T-cell (primary cell): ENCODE data around the gene SLC16A12. TPM values are rescaled to one million over a fixed set of nuclear protein-coding genes. Genes with fewer than 3 reads are reported as not detected.

Experiments
- ATAC-seq, 4 experiments: fragments of 200-7000 bp in 3 of 4; fragments of 150-1000 bp in 1 of 4; cut with Tn5 transposase; replicated peaks in 1 of 4; 1 replicate in 3 of 4; 2 replicates in 1 of 4; pipeline ENCODE4 v1.10.0; 2021; ENCODE audit warnings: moderate library complexity in 3 of 4, mild to moderate bottlenecking in 2 of 4, moderate number of reproducible peaks in 1 of 4
- CTCF ChIA-PET, 2 donors: fragments of 300-600 bp; sonication (Branson Sonifier 250); formaldehyde crosslinking; loops; one replicate each; lab custom pipeline; 2022; ENCODE audit warnings: antibody characterized with exemption in 2 of 2; lab: Charles Lee
- POLR2A ChIA-PET, 2 donors: fragments of 300-600 bp; sonication (Branson Sonifier 250); formaldehyde crosslinking; loops; one replicate each; lab custom pipeline; 2022; ENCODE audit warnings: antibody characterized with exemption in 2 of 2; lab: Charles Lee
- DNase-seq, 35 experiments: peaks; one replicate each; pipeline versions ENCODE4 v3.0.0 to v3.0.0-alpha.2; 2013 to 2023
- H3K27ac ChIP-seq: one replicate; pipeline ENCODE4 v1.5.1; 2013; ENCODE audit warnings: low read length
- H3K27me3 ChIP-seq, 2 experiments: replicated peaks in 1 of 2; 1 replicate in 1 of 2; 2 replicates in 1 of 2; pipeline versions ENCODE4 v1.6.1 to v1.7.0; 2013; ENCODE audit warnings: low read length in 1 of 2, mixed read lengths in 1 of 2; ENCODE audit not compliant: control insufficient read depth in 2 of 2, insufficient read depth in 2 of 2; ENCODE audit errors: extremely low read depth in 1 of 2
- H3K36me3 ChIP-seq, 2 donors: 1 replicate in 1 of 2; 2 replicates in 1 of 2; pipeline versions ENCODE4 v1.6.1 to v1.7.0; 2013; ENCODE audit warnings: low read length in 1 of 2; ENCODE audit not compliant: control insufficient read depth in 2 of 2, insufficient read depth in 1 of 2; ENCODE audit errors: extremely low read depth in 1 of 2
- H3K4me1 ChIP-seq, 2 experiments: 1 replicate in 1 of 2; 2 replicates in 1 of 2; pipeline versions ENCODE4 v1.6.1 to v1.7.0; 2013; ENCODE audit warnings: low read length in 2 of 2, mixed read lengths in 1 of 2; ENCODE audit not compliant: insufficient read depth in 2 of 2, control insufficient read depth in 1 of 2; ENCODE audit errors: extremely low read depth in 1 of 2
- H3K4me3 ChIP-seq, 2 donors: 1 replicate in 1 of 2; 2 replicates in 1 of 2; pipeline versions ENCODE4 v1.5.1 to v1.7.0; 2013; ENCODE audit warnings: mild to moderate bottlenecking in 2 of 2, low read length in 1 of 2, moderate library complexity in 1 of 2; ENCODE audit not compliant: control insufficient read depth in 1 of 2; ENCODE audit errors: extremely low read depth in 1 of 2
- H3K9me3 ChIP-seq: 2 replicates; pipeline ENCODE4 v1.7.0; 2013
- H3K27ac Mint-ChIP-seq, 2 donors: one replicate each; pipeline ENCODE4 v1.8.0; 2020 to 2021; ENCODE audit warnings: mild to moderate bottlenecking in 2 of 2, mixed read lengths in 2 of 2
- H3K27me3 Mint-ChIP-seq, 2 donors: one replicate each; pipeline ENCODE4 v1.8.0; 2021 to 2022; ENCODE audit warnings: mixed read lengths in 2 of 2
- H3K36me3 Mint-ChIP-seq: one replicate; pipeline ENCODE4 v1.8.0; 2021; ENCODE audit warnings: mixed read lengths
- H3K4me1 Mint-ChIP-seq, 3 donors: one replicate each; pipeline ENCODE4 v1.8.0; 2020 to 2022; ENCODE audit warnings: mixed read lengths in 3 of 3, mild to moderate bottlenecking in 1 of 3
- H3K4me3 Mint-ChIP-seq, 3 donors: one replicate each; pipeline ENCODE4 v1.8.0; 2020 to 2022; ENCODE audit warnings: mild to moderate bottlenecking in 3 of 3, mixed read lengths in 3 of 3, moderate library complexity in 3 of 3
- H3K9me3 Mint-ChIP-seq, 3 donors: one replicate each; pipeline ENCODE4 v1.8.0; 2020 to 2022; ENCODE audit warnings: mixed read lengths in 3 of 3
- WGBS: methylation state at CpG from one replicate; pipeline ENCODE4 v1.1.5; 2013; ENCODE audit warnings: missing lambda C conversion rate; ENCODE audit not compliant: insufficient coverage; 5-methylcytosine and 5-hydroxymethylcytosine counted together
- total RNA-seq, 35 experiments: library from RNA in 6 of 35; stranded (reverse) in 6 of 35; fragments of 120-200 nt in 1 of 35; gene quantifications; one replicate each; pipeline versions ENCODE4 v1.2.1 to v1.2.4 and lab custom pipeline; 2013 to 2026

The SLC16A12 gene
- total RNA-seq, 5 donors from 2014 or later (not counting 1 experiment from before 2014, with no cell fraction given): not detected

DNA sequence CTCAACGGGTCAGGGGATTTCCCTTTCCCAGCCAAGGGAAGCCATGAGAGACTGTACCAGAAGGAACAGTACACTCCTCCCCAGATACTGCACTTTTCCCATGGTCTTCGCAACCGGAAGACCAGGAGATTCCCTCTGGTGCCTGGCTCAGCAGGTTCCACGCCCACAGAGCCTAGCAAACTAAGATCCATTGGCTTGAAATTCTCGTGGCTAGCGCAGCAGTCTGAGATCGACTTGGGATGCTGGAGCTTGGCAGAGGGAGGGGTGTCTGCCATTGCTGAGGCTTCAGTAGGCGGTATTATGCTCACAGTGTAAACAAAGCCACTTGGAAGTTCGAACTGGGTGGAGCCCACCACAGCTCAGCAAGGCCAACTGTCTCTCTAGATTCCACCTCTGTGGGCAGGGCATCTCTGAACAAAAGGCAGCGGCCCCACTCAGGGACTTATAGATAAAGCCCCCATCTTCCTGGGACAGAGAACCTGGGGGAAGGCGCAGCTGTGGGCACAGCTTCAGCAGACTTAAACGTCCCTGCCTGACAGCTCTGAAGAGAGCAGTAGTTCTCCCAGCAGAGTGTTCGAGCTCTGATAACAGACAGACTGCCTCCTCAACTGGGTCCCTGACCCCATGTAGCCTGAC is 29.6 kb downstream of the SLC16A12 start:
- DNase-seq (no peak), ATAC-seq (no peak)
- H3K27me3 Mint-ChIP-seq: peaks cover 0 to 12% of the 10 kb centered on the region in 2 donors
- H3K4me1 Mint-ChIP-seq: peaks cover 0 to 6% (median 6%) of the 10 kb centered on the region in 3 donors
- Histone ChIP-seq H3K27ac (no peak overlapping the region), H3K27me3 (peaks cover 0 to 12% of the 10 kb centered on the region in 2 experiments), H3K9me3 (no peaks in the 10 kb centered on the region), H3K4me3 (no peak overlapping the region), H3K4me1 (no peaks in the 10 kb centered on the region), H3K36me3 (no peaks in the 10 kb centered on the region)
- ChIA-PET POLR2A (no interaction called here), CTCF (no interaction called here)
- H3K27ac Mint-ChIP-seq: no peak overlapping the region
- no peaks in the 10 kb centered on the region for H3K36me3 Mint-ChIP-seq
- WGBS: 85% methylated on average over 10 of the region's 13 CpGs
- no peak overlapping the region for H3K4me3 Mint-ChIP-seq
- H3K9me3 Mint-ChIP-seq: no peaks in the 10 kb centered on the region

GRCh38 chr10:89504691-89505090 is 30.7 kb downstream of the SLC16A12 start:
- Histone ChIP-seq H3K9me3 (no peaks in the 10 kb centered on the region), H3K4me3 (no peak overlapping the region), H3K27me3 (peaks cover 0 to 12% of the 10 kb centered on the region in 2 experiments), H3K4me1 (no peaks in the 10 kb centered on the region), H3K27ac (no peak overlapping the region), H3K36me3 (no peaks in the 10 kb centered on the region)
- no peaks in the 10 kb centered on the region for H3K36me3 Mint-ChIP-seq
- WGBS: no CpG with 5 or more reads among the region's 2 CpGs
- ATAC-seq (no peak), DNase-seq (no peak)
- peaks cover 0 to 6% (median 6%) of the 10 kb centered on the region in 3 donors for H3K4me1 Mint-ChIP-seq
- H3K9me3 Mint-ChIP-seq: no peaks in the 10 kb centered on the region
- ChIA-PET CTCF (no interaction called here), POLR2A (no interaction called here)
- no peak overlapping the region for H3K27ac Mint-ChIP-seq
- peaks cover 0 to 12% of the 10 kb centered on the region in 2 donors for H3K27me3 Mint-ChIP-seq
- no peak overlapping the region for H3K4me3 Mint-ChIP-seq

DNA sequence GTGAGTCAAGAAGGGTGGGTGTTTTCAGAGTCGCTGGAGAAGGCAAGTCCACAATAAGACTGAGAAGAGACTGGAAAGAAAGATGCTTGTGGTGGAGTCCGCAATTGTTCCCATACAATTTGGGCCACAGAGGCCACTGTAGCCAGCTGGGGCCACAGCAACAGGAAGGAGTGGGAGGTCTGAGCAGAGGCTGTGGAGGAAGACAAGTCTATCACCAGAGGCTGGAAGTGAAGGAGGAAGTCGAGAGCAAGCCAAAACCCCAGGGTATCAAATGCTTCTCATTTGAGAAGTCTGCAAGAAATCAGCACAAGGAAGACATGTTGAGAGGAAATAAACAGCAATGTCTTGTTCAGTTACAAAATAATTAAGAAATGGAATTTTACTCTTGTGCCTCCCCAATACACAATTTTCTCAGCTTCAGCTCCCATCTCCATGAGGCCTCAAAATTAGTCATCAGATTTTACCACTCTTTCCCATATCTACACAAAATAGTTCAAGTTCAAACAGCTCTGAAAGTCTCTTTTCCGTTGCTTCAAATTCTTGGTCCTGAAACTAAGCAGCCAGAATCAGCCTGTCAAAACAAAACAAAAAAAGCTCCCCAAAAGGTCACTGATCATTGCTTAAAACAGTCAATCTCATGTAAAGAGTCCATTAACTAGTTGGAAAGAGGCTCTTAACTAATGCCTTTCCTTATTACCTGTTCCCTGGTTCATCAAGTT is 31.6 kb downstream of the SLC16A12 start:
- no peaks in the 10 kb centered on the region for H3K9me3 ChIP-seq
- H3K4me3 ChIP-seq: no peak overlapping the region
- H3K4me3 Mint-ChIP-seq: no peak overlapping the region
- H3K27me3 Mint-ChIP-seq: peaks cover 0 to 11% of the 10 kb centered on the region in 2 donors
- H3K36me3 Mint-ChIP-seq: no peaks in the 10 kb centered on the region
- H3K9me3 Mint-ChIP-seq: no peaks in the 10 kb centered on the region
- no peak for ATAC-seq
- ChIA-PET POLR2A (no interaction called here), CTCF (no interaction called here)
- peaks cover 0 to 6% (median 6%) of the 10 kb centered on the region in 3 donors for H3K4me1 Mint-ChIP-seq
- no peaks in the 10 kb centered on the region for H3K4me1 ChIP-seq
- no peak overlapping the region for H3K27ac ChIP-seq
- peaks cover 0 to 12% of the 10 kb centered on the region in 2 experiments for H3K27me3 ChIP-seq
- no peak overlapping the region for H3K27ac Mint-ChIP-seq
- WGBS: 29% methylated on average over 4 of the region's 4 CpGs
- no peaks in the 10 kb centered on the region for H3K36me3 ChIP-seq
- DNase-seq: no peak

DNA sequence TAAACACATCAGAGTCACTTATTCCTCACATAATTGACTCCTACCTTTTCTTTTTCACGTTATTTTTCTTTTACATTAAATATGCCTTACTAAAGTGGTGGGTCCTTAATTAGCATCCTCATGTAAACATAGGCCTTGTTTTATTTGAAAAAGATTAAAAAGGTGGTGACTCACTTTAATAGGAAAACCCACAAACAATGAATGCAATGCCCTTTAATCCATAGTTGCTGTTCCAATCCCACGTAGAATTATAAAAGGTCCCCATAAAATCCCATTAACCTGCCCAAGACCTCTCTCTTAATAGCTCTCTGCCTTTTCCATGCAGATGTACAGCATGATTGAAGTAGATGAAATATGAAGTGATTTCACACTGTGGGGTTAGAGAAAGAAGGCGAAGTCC is 32.2 kb downstream of the SLC16A12 start:
- Histone ChIP-seq H3K9me3 (no peaks in the 10 kb centered on the region), H3K27me3 (peaks cover 0 to 12% of the 10 kb centered on the region in 2 experiments), H3K4me3 (no peak overlapping the region), H3K36me3 (no peaks in the 10 kb centered on the region), H3K4me1 (no peaks in the 10 kb centered on the region), H3K27ac (no peak overlapping the region)
- ChIA-PET CTCF (no interaction called here), POLR2A (no interaction called here)
- H3K4me3 Mint-ChIP-seq: no peak overlapping the region
- no peaks in the 10 kb centered on the region for H3K36me3 Mint-ChIP-seq
- no peak overlapping the region for H3K27ac Mint-ChIP-seq
- no peaks in the 10 kb centered on the region for H3K9me3 Mint-ChIP-seq
- DNase-seq (no peak), ATAC-seq (no peak)
- WGBS: 67% methylated on average over 1 of the region's 3 CpGs
- H3K27me3 Mint-ChIP-seq: peaks cover 0 to 9% of the 10 kb centered on the region in 2 donors
- peaks cover 0 to 6% (median 6%) of the 10 kb centered on the region in 3 donors for H3K4me1 Mint-ChIP-seq

DNA sequence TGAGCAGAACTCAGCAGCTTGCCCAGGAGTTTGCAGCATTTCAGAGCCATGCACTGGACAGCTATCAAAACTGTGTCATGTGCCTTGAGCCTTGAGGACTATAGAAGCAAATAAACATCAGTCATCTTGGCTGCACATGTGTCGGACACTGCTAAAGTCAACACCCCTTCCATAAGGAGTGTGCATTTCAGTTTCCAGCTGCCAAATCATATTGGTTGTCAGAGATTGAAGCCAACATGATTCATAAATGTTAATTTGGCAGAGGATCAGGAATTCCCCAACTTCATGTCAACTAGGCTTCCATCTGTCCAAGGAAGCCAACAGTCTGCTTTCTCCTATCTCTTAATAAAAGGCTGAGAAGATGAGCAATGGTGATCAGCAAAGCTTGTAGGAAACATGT is 32.8 kb downstream of the SLC16A12 start:
- peaks cover 0 to 15% of the 10 kb centered on the region in 2 experiments for H3K27me3 ChIP-seq
- ChIA-PET CTCF (no interaction called here), POLR2A (no interaction called here)
- ATAC-seq: no peak
- Mint-ChIP-seq H3K27me3 (peaks cover 0 to 9% of the 10 kb centered on the region in 2 donors), H3K27ac (no peak overlapping the region), H3K9me3 (no peaks in the 10 kb centered on the region), H3K4me1 (peaks cover 0 to 6% (median 6%) of the 10 kb centered on the region in 3 donors), H3K36me3 (no peaks in the 10 kb centered on the region), H3K4me3 (no peak overlapping the region)
- H3K36me3 ChIP-seq: no peaks in the 10 kb centered on the region
- H3K9me3 ChIP-seq: no peaks in the 10 kb centered on the region
- no peak overlapping the region for H3K4me3 ChIP-seq
- H3K27ac ChIP-seq: no peak overlapping the region
- no CpG with 5 or more reads among the region's 1 CpG for WGBS
- DNase-seq: no peak
- H3K4me1 ChIP-seq: no peaks in the 10 kb centered on the region

- no peak overlapping the region for H3K27ac Mint-ChIP-seq
- ATAC-seq: no peak
- POLR2A ChIA-PET: no interaction called here
Measured at GRCh38 chr10:89494575-89494974, 40.8 kb downstream of the SLC16A12 start.

More at GRCh38 chr10:89494575-89494974, 40.8 kb downstream of the SLC16A12 start:
- Mint-ChIP-seq H3K4me3 (no peak overlapping the region), H3K36me3 (no peaks in the 10 kb centered on the region), H3K27me3 (peaks cover 12 to 20% of the 10 kb centered on the region in 2 donors), H3K4me1 (no peaks in the 10 kb centered on the region), H3K9me3 (no peaks in the 10 kb centered on the region)
- no peak overlapping the region for H3K27ac ChIP-seq
- peaks cover 0 to 3% of the 10 kb centered on the region in 2 experiments for H3K27me3 ChIP-seq
- no peak overlapping the region for H3K4me3 ChIP-seq
- WGBS: 100% methylated on average over 1 of the region's 3 CpGs
- no peaks in the 10 kb centered on the region for H3K36me3 ChIP-seq
- no peak for DNase-seq
- CTCF ChIA-PET: no interaction called here
- no peaks in the 10 kb centered on the region for H3K4me1 ChIP-seq
- no peaks in the 10 kb centered on the region for H3K9me3 ChIP-seq
